ENCODE data around the gene NR6A1. TPM values are rescaled to one million over a fixed set of nuclear protein-coding genes. Genes with fewer than 3 reads are reported as not detected.
A peak's percentile ranks its signal among the peaks of the same experiment; 100 is the strongest.

NR6A1 gene
- total RNA-seq, 6 donors from 2014 or later, result 4.2 to 34.6 (median 8.2) TPM

DNA sequence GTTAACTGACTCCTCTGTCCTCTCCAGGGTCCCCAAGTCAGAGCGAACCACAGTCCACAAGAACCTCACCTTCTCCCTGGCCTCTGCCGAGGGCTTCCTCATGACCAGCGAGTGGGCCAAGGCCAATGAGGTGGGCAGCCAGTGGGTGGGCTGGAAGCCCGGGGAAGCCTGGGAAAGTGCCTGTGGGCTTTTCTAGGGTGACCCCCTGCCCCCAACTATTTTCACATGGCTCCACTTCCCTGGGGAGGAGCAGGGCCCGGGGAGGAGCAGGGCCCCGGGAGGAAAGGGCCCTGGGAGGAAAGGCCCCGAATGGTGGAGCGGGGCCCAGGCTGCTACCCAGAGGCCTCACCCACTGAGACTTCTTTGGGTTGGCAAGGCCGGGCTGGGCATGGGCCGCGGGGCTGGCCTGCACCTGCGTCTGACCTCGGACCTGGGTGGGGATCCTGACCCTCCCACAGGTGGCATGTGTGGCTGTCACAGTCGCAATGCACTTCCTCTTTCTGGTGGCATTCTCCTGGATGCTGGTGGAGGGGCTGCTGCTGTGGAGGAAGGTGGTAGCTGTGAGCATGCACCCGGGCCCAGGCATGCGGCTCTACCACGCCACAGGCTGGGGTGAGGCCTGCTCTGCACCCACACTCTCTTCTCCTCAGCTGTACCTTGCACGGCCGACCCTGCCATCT is 302.9 kb downstream of the NR6A1 start:
- H3K4me1 ChIP-seq, result no peaks in the 10 kb centered on the region
- H3K27ac ChIP-seq, result no peak overlapping the region
- ATAC-seq (ENCODE audit: low FRiP score in 2 of 2) (no peak), DNase-seq (peak in 1 of 2 donors; percentile 74)
- TF ChIP-seq POLR2AphosphoS5 (IDR thresholded peaks at IDR 0.05), result no peak
- no peak for TF ChIP-seq POLR2A (IDR thresholded peaks at IDR 0.05)
- TF ChIP-seq, protein P1, sequence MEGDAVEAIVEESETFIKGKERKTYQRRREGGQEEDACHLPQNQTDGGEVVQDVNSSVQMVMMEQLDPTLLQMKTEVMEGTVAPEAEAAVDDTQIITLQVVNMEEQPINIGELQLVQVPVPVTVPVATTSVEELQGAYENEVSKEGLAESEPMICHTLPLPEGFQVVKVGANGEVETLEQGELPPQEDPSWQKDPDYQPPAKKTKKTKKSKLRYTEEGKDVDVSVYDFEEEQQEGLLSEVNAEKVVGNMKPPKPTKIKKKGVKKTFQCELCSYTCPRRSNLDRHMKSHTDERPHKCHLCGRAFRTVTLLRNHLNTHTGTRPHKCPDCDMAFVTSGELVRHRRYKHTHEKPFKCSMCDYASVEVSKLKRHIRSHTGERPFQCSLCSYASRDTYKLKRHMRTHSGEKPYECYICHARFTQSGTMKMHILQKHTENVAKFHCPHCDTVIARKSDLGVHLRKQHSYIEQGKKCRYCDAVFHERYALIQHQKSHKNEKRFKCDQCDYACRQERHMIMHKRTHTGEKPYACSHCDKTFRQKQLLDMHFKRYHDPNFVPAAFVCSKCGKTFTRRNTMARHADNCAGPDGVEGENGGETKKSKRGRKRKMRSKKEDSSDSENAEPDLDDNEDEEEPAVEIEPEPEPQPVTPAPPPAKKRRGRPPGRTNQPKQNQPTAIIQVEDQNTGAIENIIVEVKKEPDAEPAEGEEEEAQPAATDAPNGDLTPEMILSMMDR (IDR thresholded peaks at IDR 0.05), result no peak
- TF ChIP-seq EP300 (IDR thresholded peaks at IDR 0.05), result no peak
- H3K4me3 ChIP-seq, result no peak overlapping the region
- H3K9me3 ChIP-seq, result no peaks in the 10 kb centered on the region
- no peaks in the 10 kb centered on the region for H3K36me3 ChIP-seq
- H3K27me3 ChIP-seq, result no peaks in the 10 kb centered on the region
- WGBS, 2 donors, result 85 to 88% methylated on average over 9 to 18 of the region's 19 CpGs

DNA sequence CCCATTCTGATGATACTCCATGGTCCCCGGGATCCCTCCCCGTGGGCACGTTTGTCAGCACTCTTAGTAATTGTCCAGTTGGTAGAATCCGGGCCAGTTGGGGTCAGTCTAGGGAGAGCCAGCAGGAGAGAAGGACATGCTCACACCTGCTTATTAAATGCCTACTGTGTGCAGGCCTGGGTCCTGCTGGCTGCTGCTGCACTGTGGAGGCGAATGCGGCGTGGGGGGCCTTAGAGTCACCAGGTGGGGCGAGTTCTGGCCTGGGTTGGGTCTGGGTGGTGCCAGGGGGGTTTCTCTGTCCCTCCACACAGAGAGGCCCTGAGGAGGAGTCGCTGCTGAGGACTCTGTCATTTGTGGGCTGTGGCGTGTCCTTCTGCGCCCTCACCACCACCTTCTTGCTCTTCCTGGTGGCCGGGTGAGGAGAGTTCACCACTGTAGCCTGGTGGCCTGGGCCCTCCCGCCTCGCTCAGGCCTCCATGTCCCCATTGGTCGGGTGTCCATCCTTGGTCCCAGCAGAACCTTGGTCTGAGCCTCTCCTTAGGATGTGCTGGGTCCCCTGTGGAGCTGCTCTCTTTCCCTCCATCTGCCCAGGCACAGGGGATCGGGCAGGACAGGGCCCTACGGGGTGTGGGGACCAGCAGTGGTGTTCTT is 303.6 kb downstream of the NR6A1 start:
- TF ChIP-seq, protein P1 (IDR thresholded peaks at IDR 0.05), result no peak
- TF ChIP-seq POLR2AphosphoS5 (IDR thresholded peaks at IDR 0.05) (no peak), EP300 (IDR thresholded peaks at IDR 0.05) (no peak), POLR2A (IDR thresholded peaks at IDR 0.05) (no peak)
- DNase-seq (peak in 1 of 2 donors; percentile 43), ATAC-seq (ENCODE audit: low FRiP score in 2 of 2) (peak in 1 of 2 donors; percentile 2)
- Histone ChIP-seq H3K4me3 (no peak overlapping the region), H3K27ac (no peak overlapping the region), H3K9me3 (no peaks in the 10 kb centered on the region), H3K36me3 (no peaks in the 10 kb centered on the region), H3K27me3 (no peaks in the 10 kb centered on the region), H3K4me1 (no peaks in the 10 kb centered on the region)
- 90 to 91% methylated on average over 11 to 16 of the region's 17 CpGs for WGBS, 2 donors

Small RNA genes lying within 50 kb of the gene (small RNA-seq; reads per million reads assigned to genes)
- 111 to 320 (median 234) reads per million in 4 donors for gene MIR181A2
- 20.9 to 59.8 (median 45.5) reads per million in 4 donors for gene MIR181B2
- gene RN7SL302P, result 0 reads per million in 4 donors

Other genes starting within 250 kb of the NR6A1 start
- 10 to 100 TPM in 4 of 6 donors, 1 to 10 TPM in 2; 4.2 to 35.6 (median 12.2) TPM for gene OLFML2A, start 5.8 kb upstream of the NR6A1 start, total RNA-seq
- gene WDR38, start 82.1 kb upstream of the NR6A1 start, total RNA-seq, result 10 to 100 TPM in 2 of 6 donors, 1 to 10 TPM in 3, not detected in 1; 4.1 to 24.1 (median 9.0) TPM
- gene RPL35, start 90.6 kb upstream of the NR6A1 start, total RNA-seq, result 1,000 to 10,000 TPM in 2 of 6 donors, 100 to 1,000 TPM in 4; 646 to 1,381 (median 944) TPM
- 10 to 100 TPM; 17.8 to 45.9 (median 34.4) TPM for gene ARPC5L, start 90.8 kb upstream of the NR6A1 start, total RNA-seq
- 10 to 100 TPM; 15.5 to 53.4 (median 19.8) TPM for gene GOLGA1, start 169.8 kb upstream of the NR6A1 start, total RNA-seq